GM12875 (cell line): ENCODE results near the gene PIP4P1.

Experiments
- H3K4me3 ChIP-seq: one replicate; pipeline ENCODE4 v1.5.1; 2011; ENCODE audit warnings: low read depth, low read length, control low read depth
- TF ChIP-seq, protein P1 (sequence below): IDR thresholded peaks from 2 replicates; pipeline ENCODE4 v1.5.1; 2011; ENCODE audit warnings: low read depth, mild to moderate bottlenecking, control low read depth, inconsistent platforms, low read length, moderate library complexity, borderline replicate concordance; ENCODE audit not compliant: insufficient read depth

The PIP4P1 gene

DNA sequence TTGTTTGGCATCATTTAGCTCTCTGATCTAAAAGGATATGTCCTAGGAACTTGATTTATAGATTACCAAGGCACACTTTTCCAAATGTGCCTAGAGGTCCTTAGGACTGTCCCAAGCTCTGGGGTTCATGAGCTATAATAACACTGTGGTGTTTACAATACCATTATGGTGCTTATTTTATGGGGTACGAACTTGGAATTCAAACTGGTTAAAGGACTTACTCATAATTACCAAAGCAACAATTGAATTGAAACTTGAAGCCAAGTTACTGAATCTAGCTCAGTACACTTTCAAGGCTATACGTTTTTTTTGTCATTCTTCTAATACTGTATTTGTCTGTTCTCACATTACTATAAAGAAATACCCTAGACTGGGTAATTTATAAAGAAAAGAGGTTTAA is 38.3 kb downstream of the PIP4P1 start:
- TF ChIP-seq, protein P1, sequence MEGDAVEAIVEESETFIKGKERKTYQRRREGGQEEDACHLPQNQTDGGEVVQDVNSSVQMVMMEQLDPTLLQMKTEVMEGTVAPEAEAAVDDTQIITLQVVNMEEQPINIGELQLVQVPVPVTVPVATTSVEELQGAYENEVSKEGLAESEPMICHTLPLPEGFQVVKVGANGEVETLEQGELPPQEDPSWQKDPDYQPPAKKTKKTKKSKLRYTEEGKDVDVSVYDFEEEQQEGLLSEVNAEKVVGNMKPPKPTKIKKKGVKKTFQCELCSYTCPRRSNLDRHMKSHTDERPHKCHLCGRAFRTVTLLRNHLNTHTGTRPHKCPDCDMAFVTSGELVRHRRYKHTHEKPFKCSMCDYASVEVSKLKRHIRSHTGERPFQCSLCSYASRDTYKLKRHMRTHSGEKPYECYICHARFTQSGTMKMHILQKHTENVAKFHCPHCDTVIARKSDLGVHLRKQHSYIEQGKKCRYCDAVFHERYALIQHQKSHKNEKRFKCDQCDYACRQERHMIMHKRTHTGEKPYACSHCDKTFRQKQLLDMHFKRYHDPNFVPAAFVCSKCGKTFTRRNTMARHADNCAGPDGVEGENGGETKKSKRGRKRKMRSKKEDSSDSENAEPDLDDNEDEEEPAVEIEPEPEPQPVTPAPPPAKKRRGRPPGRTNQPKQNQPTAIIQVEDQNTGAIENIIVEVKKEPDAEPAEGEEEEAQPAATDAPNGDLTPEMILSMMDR: no peak

DNA sequence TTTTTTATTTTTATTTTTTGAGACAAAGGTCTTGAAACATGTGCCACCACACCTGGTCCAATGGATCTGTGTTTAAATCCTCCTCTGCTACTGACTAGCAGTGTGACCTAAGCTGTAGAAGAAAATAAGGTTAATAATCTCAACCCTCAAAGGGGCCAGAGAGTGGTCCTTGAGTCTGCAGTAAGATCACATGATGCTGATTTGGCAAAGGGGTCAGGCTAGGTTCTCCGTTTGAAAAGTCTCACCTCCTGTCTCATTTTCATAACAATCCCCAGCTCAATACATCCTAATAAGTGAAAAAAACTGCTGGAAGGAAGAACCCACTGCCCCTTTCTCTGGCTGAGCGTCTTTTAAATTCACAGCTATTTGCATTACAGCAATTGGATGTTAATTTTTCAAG is 40.0 kb downstream of the PIP4P1 start:
- H3K4me3 ChIP-seq: no peak overlapping the region
- TF ChIP-seq, protein P1: no peak

More for the DNA sequence above, 38.3 kb downstream of the PIP4P1 start:
- no peak overlapping the region for H3K4me3 ChIP-seq

DNA sequence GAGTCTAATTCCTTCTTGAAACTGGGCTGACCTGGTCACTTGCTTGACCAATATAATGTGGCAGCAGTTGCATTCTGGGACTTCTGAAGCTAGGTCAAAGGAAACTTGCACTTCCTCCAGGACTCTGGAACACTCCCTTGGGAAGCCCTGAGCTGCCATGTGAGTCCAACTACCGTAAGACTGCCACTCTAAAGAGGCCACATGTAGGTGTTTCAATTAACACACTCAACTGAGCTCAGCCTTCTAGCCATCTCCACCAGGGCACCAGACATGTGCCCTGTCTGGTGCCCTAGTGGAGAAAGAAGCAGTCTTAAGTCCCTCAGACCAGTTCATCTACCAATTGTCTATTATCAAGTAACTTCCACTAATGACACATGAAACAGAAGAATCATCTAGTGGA is 41.8 kb downstream of the PIP4P1 start:
- H3K4me3 ChIP-seq: no peak overlapping the region
- TF ChIP-seq, protein P1: no peak

GRCh38 chr14:20418501-20418909 is 42.7 kb downstream of the PIP4P1 start:
- TF ChIP-seq, protein P1: no peak
- no peak overlapping the region for H3K4me3 ChIP-seq

DNA sequence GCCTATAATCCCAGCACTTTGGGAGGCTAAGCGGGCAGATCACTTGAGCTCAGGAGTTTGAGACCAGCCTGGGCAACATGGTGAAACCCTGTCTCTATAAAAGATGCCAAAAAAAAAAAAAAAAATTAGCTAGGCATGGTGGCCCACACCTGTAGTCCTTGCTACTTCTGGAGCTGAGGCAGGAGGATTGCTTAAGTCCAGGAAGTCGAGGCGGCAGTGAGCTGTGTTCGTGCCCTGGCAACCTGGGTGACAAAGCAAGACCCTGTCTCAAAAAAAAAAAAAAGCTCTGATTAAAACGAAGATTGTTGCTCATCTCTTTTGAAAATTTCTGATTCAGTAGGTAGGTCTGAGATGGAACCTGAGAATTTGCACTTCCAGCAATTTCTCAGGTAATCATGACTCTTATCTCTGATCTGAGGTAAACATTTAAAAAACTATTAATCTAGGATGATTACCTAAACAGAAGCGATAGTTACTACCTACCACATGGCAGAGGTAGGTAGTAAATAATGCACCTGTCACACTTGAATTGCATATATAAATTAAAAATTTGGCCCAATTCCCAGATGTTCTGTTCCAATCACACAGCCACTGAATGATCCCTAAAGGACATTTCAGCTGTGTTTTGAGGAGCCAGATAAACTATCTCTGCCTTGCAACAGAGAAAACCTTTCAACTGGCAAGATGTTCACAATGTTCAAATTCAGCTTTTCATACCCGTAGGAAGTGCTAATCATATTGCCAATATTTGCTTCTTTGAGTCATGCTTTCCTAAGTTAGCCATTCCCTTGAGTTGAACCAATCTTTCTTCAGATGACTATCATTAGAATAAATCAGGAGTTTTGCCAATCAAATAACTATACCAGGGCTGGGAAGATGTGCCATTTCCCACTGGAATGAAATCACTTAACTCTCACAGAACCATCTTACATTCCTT is 43.7 kb downstream of the PIP4P1 start:
- TF ChIP-seq, protein P1: no peak

GRCh38 chr14:20416223-20416622 is 45.0 kb downstream of the PIP4P1 start:
- H3K4me3 ChIP-seq: no peak overlapping the region

More for the DNA sequence above, 43.7 kb downstream of the PIP4P1 start:
- H3K4me3 ChIP-seq: no peak overlapping the region

More at GRCh38 chr14:20416223-20416622, 45.0 kb downstream of the PIP4P1 start:
- TF ChIP-seq, protein P1: no peak
